ENCODE data around the gene PCSK2. TPM values are rescaled to one million over a fixed set of nuclear protein-coding genes. Genes with fewer than 3 reads are reported as not detected.

PCSK2 gene
- total and polyA plus RNA-seq, 2 of the 8 experiments (the other 6 are each of a cell fraction or from before 2014, with no cell fraction given): 1.9 to 4.2 TPM

DNA sequence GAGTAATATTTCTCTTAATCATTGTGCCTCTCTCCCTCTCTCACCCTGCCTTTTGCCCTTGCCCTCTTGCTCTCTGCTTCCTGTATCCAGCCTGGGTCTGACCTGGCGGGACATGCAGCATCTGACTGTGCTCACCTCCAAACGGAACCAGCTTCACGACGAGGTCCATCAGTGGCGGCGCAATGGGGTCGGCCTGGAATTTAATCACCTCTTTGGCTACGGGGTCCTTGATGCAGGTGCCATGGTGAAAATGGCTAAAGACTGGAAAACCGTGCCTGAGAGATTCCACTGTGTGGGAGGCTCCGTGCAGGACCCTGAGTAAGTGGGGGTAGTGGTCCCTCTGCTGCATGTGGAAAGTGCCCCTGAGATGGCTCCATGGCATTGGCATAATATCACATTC lies 238.4 kb downstream of the PCSK2 start (continued):
- TF ChIP-seq YY1 (IDR thresholded peaks at IDR 0.05; ENCODE audit: low read depth, low read length): no peak
- TF ChIP-seq SIRT6 (IDR thresholded peaks at IDR 0.05; ENCODE audit: low read length): no peak
- no peak for TF ChIP-seq BACH1 (IDR thresholded peaks at IDR 0.05; ENCODE audit: low read length)
- TF ChIP-seq SP2 (IDR thresholded peaks at IDR 0.05; ENCODE audit: low read length): no peak

Data from H1 (cell line).